BLaER1 treated with 17β-estradiol and CSF1 and Interleukin-3, amounts not matched to agents 10 nM and 100 nM (cell line): ENCODE data around the gene SLC66A1.

ENCODE experiments used
- H3K27ac ChIP-seq, 11 experiments: shearing (Covaris generic); formaldehyde crosslinking; 2 replicates each; pipeline ENCODE4 v1.8.1; 2022
- H3K27me3 ChIP-seq, 11 experiments: shearing (Covaris generic); formaldehyde crosslinking; 2 replicates each; pipeline ENCODE4 v1.8.1; 2022
- H3K36me3 ChIP-seq, 11 experiments: shearing (Covaris generic); formaldehyde crosslinking; 2 replicates each; pipeline ENCODE4 v1.8.1; 2022
- H3K4me1 ChIP-seq, 10 experiments: shearing (Covaris generic); formaldehyde crosslinking; 2 replicates each; pipeline ENCODE4 v1.8.1; 2022
- H3K4me2 ChIP-seq, 11 experiments: shearing (Covaris generic); formaldehyde crosslinking; 2 replicates each; pipeline ENCODE4 v1.8.1; 2022
- H3K4me3 ChIP-seq, 10 experiments: shearing (Covaris generic); formaldehyde crosslinking; 2 replicates each; pipeline ENCODE4 v1.8.1; 2022
- H3K9ac ChIP-seq, 11 experiments: shearing (Covaris generic); formaldehyde crosslinking; 2 replicates each; pipeline ENCODE4 v1.8.1; 2022
- H3K9me3 ChIP-seq, 11 experiments: shearing (Covaris generic); formaldehyde crosslinking; replicated peaks in 1 of 11; 2 replicates each; pipeline ENCODE4 v1.8.1; 2022
- H4K20me1 ChIP-seq, 11 experiments: shearing (Covaris generic); formaldehyde crosslinking; 2 replicates each; pipeline ENCODE4 v1.8.1; 2022
- Cebpa-rat ChIP-seq, 11 experiments: shearing (Covaris generic); IDR thresholded peaks; 2 replicates each; pipeline ENCODE4 v1.8.1; 2022

SLC66A1 gene

GRCh38 chr1:19347533-19348172 lies 35.5 kb downstream of the SLC66A1 start:
- Histone ChIP-seq H3K9me3 (no peaks in the 10 kb centered on the region), H3K4me1 (peaks cover 27 to 52% (median 35%) of the 10 kb centered on the region in 10 experiments), H4K20me1 (peaks cover 15 to 93% (median 53%) of the 10 kb centered on the region in 11 experiments; a peak in 21 of 22 replicates), H3K4me3 (no peak overlapping the region), H3K9ac (0 out of 22 replicates have a peak overlapping the region, but pooled peaks of 1 of the 11 experiments have one; percentile 25), H3K4me2 (peak overlapping the region; percentile 30 to 73 (median 64)), H3K27ac (peak overlapping the region in 2 of 11 experiments; percentile 20 to 52; a peak in 1 of 22 replicates), H3K27me3 (no peaks in the 10 kb centered on the region), H3K36me3 (peaks cover 54 to 84% (median 71%) of the 10 kb centered on the region in 11 experiments)
- TF ChIP-seq Cebpa-rat (IDR thresholded peaks at IDR 0.05), result no peak

GRCh38 chr1:19348441-19349198 lies 36.5 kb downstream of the SLC66A1 start:
- Histone ChIP-seq H3K4me1 (peaks cover 27 to 52% (median 35%) of the 10 kb centered on the region in 10 experiments), H3K27ac (peak overlapping the region in 4 of 11 experiments; percentile 6 to 52 (median 22); a peak in 7 of 22 replicates), H3K27me3 (no peaks in the 10 kb centered on the region), H3K36me3 (peaks cover 54 to 84% (median 71%) of the 10 kb centered on the region in 11 experiments), H3K4me2 (peak overlapping the region; percentile 30 to 73 (median 64)), H3K9me3 (no peaks in the 10 kb centered on the region), H3K9ac (peak overlapping the region in 9 of 11 experiments; percentile 1 to 51 (median 30); a peak in 9 of 22 replicates), H3K4me3 (no peak overlapping the region), H4K20me1 (peaks cover 15 to 94% (median 61%) of the 10 kb centered on the region in 11 experiments; a peak in 21 of 22 replicates)
- no peak for TF ChIP-seq Cebpa-rat (IDR thresholded peaks at IDR 0.05)

GRCh38 chr1:19349999-19350398 lies 37.9 kb downstream of the SLC66A1 start:
- Histone ChIP-seq H3K4me3 (no peak overlapping the region), H3K9ac (peak overlapping the region in 1 of 11 experiments; percentile 26; a peak in 1 of 22 replicates), H3K36me3 (peaks cover 53 to 84% (median 71%) of the 10 kb centered on the region in 11 experiments), H3K4me1 (peaks cover 27 to 52% (median 41%) of the 10 kb centered on the region in 10 experiments), H3K27me3 (no peaks in the 10 kb centered on the region), H3K4me2 (peak overlapping the region in 8 of 11 experiments; percentile 6 to 73 (median 57); a peak in 5 of 22 replicates), H3K27ac (no peak overlapping the region), H4K20me1 (peaks cover 15 to 94% (median 62%) of the 10 kb centered on the region in 11 experiments; a peak in 21 of 22 replicates), H3K9me3 (no peaks in the 10 kb centered on the region)
- no peak for TF ChIP-seq Cebpa-rat (IDR thresholded peaks at IDR 0.05)

- Histone ChIP-seq H3K9me3 (no peaks in the 10 kb centered on the region), H3K27ac (no peak overlapping the region), H3K27me3 (no peaks in the 10 kb centered on the region), H3K9ac (no peak overlapping the region), H4K20me1 (peaks cover 12 to 94% (median 57%) of the 10 kb centered on the region in 11 experiments; a peak in 21 of 22 replicates), H3K36me3 (peaks cover 56 to 84% (median 71%) of the 10 kb centered on the region in 11 experiments), H3K4me3 (no peak overlapping the region), H3K4me1 (peaks cover 27 to 51% (median 42%) of the 10 kb centered on the region in 10 experiments), H3K4me2 (no peak overlapping the region)
- no peak for TF ChIP-seq Cebpa-rat (IDR thresholded peaks at IDR 0.05)
Measured at GRCh38 chr1:19350566-19350965, 38.4 kb downstream of the SLC66A1 start.

- Histone ChIP-seq H3K9me3 (no peaks in the 10 kb centered on the region), H3K27ac (no peak overlapping the region), H4K20me1 (peaks cover 11 to 98% (median 66%) of the 10 kb centered on the region in 11 experiments; a peak in 20 of 22 replicates), H3K4me2 (no peak overlapping the region), H3K9ac (no peak overlapping the region), H3K36me3 (peaks cover 69 to 92% (median 80%) of the 10 kb centered on the region in 11 experiments), H3K4me1 (peaks cover 27 to 44% (median 37%) of the 10 kb centered on the region in 10 experiments), H3K4me3 (no peak overlapping the region), H3K27me3 (no peaks in the 10 kb centered on the region)
- no peak for TF ChIP-seq Cebpa-rat (IDR thresholded peaks at IDR 0.05)
Measured at GRCh38 chr1:19351873-19352272, 39.7 kb downstream of the SLC66A1 start.

- H3K4me1 ChIP-seq, result peaks cover 19 to 36% (median 28%) of the 10 kb centered on the region in 10 experiments
- H3K9ac ChIP-seq, result no peak overlapping the region
- no peak for TF ChIP-seq Cebpa-rat (IDR thresholded peaks at IDR 0.05)
- H3K9me3 ChIP-seq, result no peaks in the 10 kb centered on the region
- no peak overlapping the region for H3K4me3 ChIP-seq
- no peak overlapping the region for H3K27ac ChIP-seq
- peaks cover 11 to 98% (median 71%) of the 10 kb centered on the region in 11 experiments; a peak in 21 of 22 replicates for H4K20me1 ChIP-seq
- no peaks in the 10 kb centered on the region for H3K27me3 ChIP-seq
- H3K4me2 ChIP-seq, result no peak overlapping the region
- peaks cover 79 to 95% (median 87%) of the 10 kb centered on the region in 11 experiments for H3K36me3 ChIP-seq
Measured at GRCh38 chr1:19352839-19353238, 40.7 kb downstream of the SLC66A1 start.

GRCh38 chr1:19353596-19353995 lies 41.5 kb downstream of the SLC66A1 start:
- no peaks in the 10 kb centered on the region for H3K9me3 ChIP-seq
- TF ChIP-seq Cebpa-rat (IDR thresholded peaks at IDR 0.05), result no peak
- no peak overlapping the region for H3K4me2 ChIP-seq
- peaks cover 11 to 28% (median 20%) of the 10 kb centered on the region in 10 experiments for H3K4me1 ChIP-seq
- H3K27ac ChIP-seq, result no peak overlapping the region
- H4K20me1 ChIP-seq, result peaks cover 14 to 98% (median 71%) of the 10 kb centered on the region in 11 experiments
- peaks cover 82 to 100% (median 94%) of the 10 kb centered on the region in 11 experiments for H3K36me3 ChIP-seq
- H3K4me3 ChIP-seq, result no peak overlapping the region
- H3K9ac ChIP-seq, result no peak overlapping the region
- no peaks in the 10 kb centered on the region for H3K27me3 ChIP-seq

GRCh38 chr1:19354531-19354981 lies 42.4 kb downstream of the SLC66A1 start:
- H3K27me3 ChIP-seq, result no peaks in the 10 kb centered on the region
- H3K4me3 ChIP-seq, result no peak overlapping the region
- H4K20me1 ChIP-seq, result peaks cover 15 to 98% (median 71%) of the 10 kb centered on the region in 11 experiments
- no peak overlapping the region for H3K27ac ChIP-seq
- peaks cover 79 to 100% (median 95%) of the 10 kb centered on the region in 11 experiments for H3K36me3 ChIP-seq
- no peak overlapping the region for H3K9ac ChIP-seq
- H3K4me2 ChIP-seq, result peak overlapping the region in 1 of 11 experiments; percentile 10; a peak in 1 of 22 replicates
- TF ChIP-seq Cebpa-rat (IDR thresholded peaks at IDR 0.05), result no peak
- no peaks in the 10 kb centered on the region for H3K9me3 ChIP-seq
- peaks cover 7 to 23% (median 14%) of the 10 kb centered on the region in 10 experiments for H3K4me1 ChIP-seq
